Sigmoid colon (tissue), 7 donors: ENCODE data around the gene RIMBP3C. TPM values are rescaled to one million over a fixed set of nuclear protein-coding genes. Genes with fewer than 3 reads are reported as not detected.

Experiments used
- polyA plus RNA-seq, 3 donors: library from polyadenylated mRNA; stranded (reverse); fragments of 200-250 nt; gene quantifications; one replicate each; pipeline ENCODE4 v1.2.3, GENCODE V29; 2013
- small RNA-seq, 3 donors: library from RNA; depleted of rRNA; stranded (forward); fragments of <200 nt; gene quantifications; one replicate each; pipeline ENCODE3, GENCODE V24; 2016
- total RNA-seq, 4 donors: library from RNA; depleted of rRNA; stranded (reverse); fragments of >200 nt; gene quantifications; one replicate each; pipeline ENCODE4 v1.1.0, GENCODE V29; 2016
- donor health status: healthy with polysubstance abuse.
- donor health status: Bipolar disorder and iron deficiency.
- donor health status: healthy.

Gene RIMBP3C
- total and polyA plus RNA-seq, 7 donors: 0.10 to 0.14 TPM; not detected in 5

Small RNA genes lying within 50 kb of the gene (small RNA-seq; reads per million reads assigned to genes)
- gene RF00492: 0 reads per million in 3 donors
- 0 reads per million in 3 donors for gene RN7SKP221

Other genes with a start within 250 kb of the RIMBP3C start
- gene RIMBP3B, start 167.7 kb downstream of the RIMBP3C start, total RNA-seq: not detected
- under 1 TPM in 1 of 3 donors, not detected in 2; 0.25 TPM for gene RIMBP3B, start 167.7 kb downstream of the RIMBP3C start, polyA plus RNA-seq
- gene HIC2, start 134.1 kb downstream of the RIMBP3C start, total RNA-seq: 1 to 10 TPM; 2.1 to 4.2 (median 2.7) TPM
- 1 to 10 TPM; 1.2 to 3.5 (median 1.4) TPM for gene HIC2, start 134.1 kb downstream of the RIMBP3C start, polyA plus RNA-seq
- gene TMEM191C, start 84.1 kb downstream of the RIMBP3C start, total RNA-seq: 1 to 10 TPM in 1 of 4 donors, under 1 TPM in 3; 0.27 to 6.3 (median 0.77) TPM
- 10 to 100 TPM in 1 of 3 donors, 1 to 10 TPM in 2; 2.0 to 10.2 (median 5.3) TPM for gene TMEM191C, start 84.1 kb downstream of the RIMBP3C start, polyA plus RNA-seq
- 10 to 100 TPM; 36.1 to 50.7 (median 43.3) TPM for gene UBE2L3, start 16.3 kb upstream of the RIMBP3C start, total RNA-seq
- gene UBE2L3, start 16.3 kb upstream of the RIMBP3C start, polyA plus RNA-seq: 10 to 100 TPM; 63.7 to 87.2 (median 71.0) TPM
- 10 to 100 TPM in 3 of 4 donors, 1 to 10 TPM in 1; 8.3 to 16.3 (median 15.3) TPM for gene YDJC, start 78.6 kb upstream of the RIMBP3C start, total RNA-seq
- gene YDJC, start 78.6 kb upstream of the RIMBP3C start, polyA plus RNA-seq: 10 to 100 TPM; 17.4 to 36.5 (median 18.3) TPM
- gene CCDC116, start 81.3 kb upstream of the RIMBP3C start, total RNA-seq: 1 to 10 TPM in 1 of 4 donors, under 1 TPM in 3; 0.33 to 2.5 (median 0.38) TPM
- under 1 TPM in 1 of 3 donors, not detected in 2; 0.58 TPM for gene CCDC116, start 81.3 kb upstream of the RIMBP3C start, polyA plus RNA-seq
- gene SDF2L1, start 90.8 kb upstream of the RIMBP3C start, total RNA-seq: 10 to 100 TPM in 3 of 4 donors, 1 to 10 TPM in 1; 6.1 to 38.8 (median 24.4) TPM
- gene SDF2L1, start 90.8 kb upstream of the RIMBP3C start, polyA plus RNA-seq: 100 to 1,000 TPM in 1 of 3 donors, 10 to 100 TPM in 2; 15.6 to 127 (median 25.0) TPM
- 10 to 100 TPM; 15.1 to 28.0 (median 18.5) TPM for gene PPIL2, start 114.6 kb upstream of the RIMBP3C start, total RNA-seq
- 10 to 100 TPM; 13.2 to 46.3 (median 19.4) TPM for gene PPIL2, start 114.6 kb upstream of the RIMBP3C start, polyA plus RNA-seq
- gene YPEL1, start 184.3 kb upstream of the RIMBP3C start, total RNA-seq: 1 to 10 TPM; 5.9 to 9.6 (median 7.9) TPM
- 1 to 10 TPM in 2 of 3 donors, under 1 TPM in 1; 0.69 to 2.7 (median 1.2) TPM for gene YPEL1, start 184.3 kb upstream of the RIMBP3C start, polyA plus RNA-seq